Panc1 (cell line): ENCODE data around the gene AGPAT4. TPM values are rescaled to one million over a fixed set of nuclear protein-coding genes. Genes with fewer than 3 reads are reported as not detected.

Experiments
- ATAC-seq: fragments of 200-7000 bp; cut with Tn5 transposase; 2 replicates; pipeline ENCODE4 v1.9.1; 2020; ENCODE audit warnings: mild to moderate bottlenecking, moderate library complexity
- BruUV-seq: library from RNA; stranded (reverse); fragments of 400-500 nt; replicated peaks from 2 replicates; lab custom pipeline; 2021; lab: Mats Ljungman, UMichigan
- CTCF ChIA-PET: fragments of 300-600 bp; sonication (Branson Sonifier 250); formaldehyde crosslinking; loops from one replicate; lab custom pipeline; 2022; ENCODE audit warnings: antibody characterized with exemption; lab: Charles Lee
- POLR2A ChIA-PET: fragments of 300-600 bp; sonication (Branson Sonifier 250); formaldehyde crosslinking; loops from one replicate; lab custom pipeline; 2022; ENCODE audit warnings: antibody characterized with exemption; lab: Charles Lee
- DNase-seq: peaks from one replicate; pipeline ENCODE4 v3.0.0-alpha.2; 2010; ENCODE audit warnings: low read depth, low spot score
- H3K27ac ChIP-seq: 2 replicates; pipeline ENCODE4 v1.5.1; 2011; ENCODE audit warnings: mild to moderate bottlenecking, low read length, inconsistent platforms
- H3K27me3 ChIP-seq: fragments of 200-500 bp; sonication (Bioruptor generic); 2 replicates; pipeline ENCODE4 v1.6.0; 2014; ENCODE audit warnings: low read length, inconsistent platforms; ENCODE audit not compliant: control insufficient read depth, insufficient read depth
- H3K36me3 ChIP-seq: fragments of 200-500 bp; sonication (Bioruptor generic); 2 replicates; pipeline ENCODE4 v1.5.1; 2014; ENCODE audit warnings: inconsistent platforms, mild to moderate bottlenecking, low read length, moderate library complexity; ENCODE audit not compliant: control insufficient read depth, insufficient read depth
- H3K4me1 ChIP-seq: 2 replicates; pipeline ENCODE4 v1.5.1; 2011; ENCODE audit warnings: inconsistent platforms, mild to moderate bottlenecking, low read length, moderate library complexity; ENCODE audit not compliant: control insufficient read depth, insufficient read depth
- H3K4me3 ChIP-seq, 2 experiments: 2 replicates each; pipeline ENCODE4 v1.5.1; 2011 to 2012; ENCODE audit warnings: low read depth in 2 of 2, low read length in 2 of 2, mild to moderate bottlenecking in 2 of 2, inconsistent platforms in 1 of 2, moderate library complexity in 1 of 2
- H3K9me3 ChIP-seq: fragments of 200-500 bp; sonication (Bioruptor generic); 2 replicates; pipeline ENCODE4 v1.5.1; 2014; ENCODE audit warnings: low read depth, mild to moderate bottlenecking, inconsistent platforms, low read length, moderate library complexity; ENCODE audit not compliant: control insufficient read depth, insufficient read depth
- POLR2AphosphoS5 ChIP-seq: IDR thresholded peaks from 2 replicates; pipeline ENCODE4 v1.6.1; 2012; ENCODE audit warnings: mild to moderate bottlenecking, low read depth, low read length, moderate library complexity
- REST ChIP-seq, 2 experiments: IDR thresholded peaks; 2 replicates each; pipeline ENCODE4 v1.6.1; 2011 to 2012; ENCODE audit warnings: low read depth in 2 of 2, control low read depth in 1 of 2, low read length in 1 of 2, mild to moderate bottlenecking in 1 of 2, moderate library complexity in 1 of 2; ENCODE audit not compliant: insufficient read depth in 1 of 2
- SIN3A ChIP-seq: IDR thresholded peaks from 2 replicates; pipeline ENCODE4 v1.6.1; 2012; ENCODE audit warnings: low read depth, mild to moderate bottlenecking, low read length, moderate library complexity, borderline replicate concordance; ENCODE audit not compliant: insufficient read depth
- TCF7L2 ChIP-seq: IDR thresholded peaks from 2 replicates; pipeline ENCODE4 v1.6.1; 2011; ENCODE audit warnings: mild to moderate bottlenecking, low read depth, low read length, inconsistent platforms
- in situ Hi-C: cut with HindIII; loops from 2 replicates; pipeline ENCODE4 v1.10.0; 2016; ENCODE audit warnings: low sequenced_read_pairs, low pct_unique_long_range_greater_than_20kb
- intact Hi-C: fragments of 100-400 bp; cut with micrococcal nuclease; formaldehyde crosslinking; loops from one replicate; pipeline ENCODE4 v1.10.0; 2022; ENCODE audit not compliant: unreplicated experiment
- total RNA-seq: library from RNA; stranded (reverse); gene quantifications from one replicate; pipeline ENCODE4 v1.2.1, GENCODE V29; 2021; ENCODE audit not compliant: unreplicated experiment
- TF ChIP-seq, protein P1 (sequence below): fragments of 450-650 bp; IDR thresholded peaks from 2 replicates; pipeline ENCODE4 v1.5.1; 2017; ENCODE audit warnings: mild to moderate bottlenecking

The AGPAT4 gene
- total RNA-seq, 1 experiment from 2014 or later = 12.9 TPM

- TF ChIP-seq SIN3A (no peak), REST (IDR thresholded peaks at IDR 0.05; ENCODE audit: insufficient read depth in 1 of 2, low read depth in 2 of 2, low read length in 1 of 2) (no peak), POLR2AphosphoS5 (no peak), TCF7L2 (no peak)
- TF ChIP-seq, protein P1, sequence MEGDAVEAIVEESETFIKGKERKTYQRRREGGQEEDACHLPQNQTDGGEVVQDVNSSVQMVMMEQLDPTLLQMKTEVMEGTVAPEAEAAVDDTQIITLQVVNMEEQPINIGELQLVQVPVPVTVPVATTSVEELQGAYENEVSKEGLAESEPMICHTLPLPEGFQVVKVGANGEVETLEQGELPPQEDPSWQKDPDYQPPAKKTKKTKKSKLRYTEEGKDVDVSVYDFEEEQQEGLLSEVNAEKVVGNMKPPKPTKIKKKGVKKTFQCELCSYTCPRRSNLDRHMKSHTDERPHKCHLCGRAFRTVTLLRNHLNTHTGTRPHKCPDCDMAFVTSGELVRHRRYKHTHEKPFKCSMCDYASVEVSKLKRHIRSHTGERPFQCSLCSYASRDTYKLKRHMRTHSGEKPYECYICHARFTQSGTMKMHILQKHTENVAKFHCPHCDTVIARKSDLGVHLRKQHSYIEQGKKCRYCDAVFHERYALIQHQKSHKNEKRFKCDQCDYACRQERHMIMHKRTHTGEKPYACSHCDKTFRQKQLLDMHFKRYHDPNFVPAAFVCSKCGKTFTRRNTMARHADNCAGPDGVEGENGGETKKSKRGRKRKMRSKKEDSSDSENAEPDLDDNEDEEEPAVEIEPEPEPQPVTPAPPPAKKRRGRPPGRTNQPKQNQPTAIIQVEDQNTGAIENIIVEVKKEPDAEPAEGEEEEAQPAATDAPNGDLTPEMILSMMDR = no peak
- no peak overlapping the region for H3K27ac ChIP-seq
- H3K27me3 ChIP-seq = no peaks in the 10 kb centered on the region
- BruUV-seq = no TSS peak
- ATAC-seq = no peak
- peaks cover 44% of the 10 kb centered on the region for H3K36me3 ChIP-seq
- H3K4me3 ChIP-seq = no peak overlapping the region
- intact Hi-C loops = no loop called here
- in situ Hi-C loops = no loop called here
- no peaks in the 10 kb centered on the region for H3K4me1 ChIP-seq
- ChIA-PET POLR2A (no interaction called here), CTCF (no interaction called here)
- DNase-seq = no peak
- H3K9me3 ChIP-seq = no peaks in the 10 kb centered on the region
These were observed 162.6 kb downstream of the AGPAT4 start for GRCh38 chr6:161111261-161111660.

DNA sequence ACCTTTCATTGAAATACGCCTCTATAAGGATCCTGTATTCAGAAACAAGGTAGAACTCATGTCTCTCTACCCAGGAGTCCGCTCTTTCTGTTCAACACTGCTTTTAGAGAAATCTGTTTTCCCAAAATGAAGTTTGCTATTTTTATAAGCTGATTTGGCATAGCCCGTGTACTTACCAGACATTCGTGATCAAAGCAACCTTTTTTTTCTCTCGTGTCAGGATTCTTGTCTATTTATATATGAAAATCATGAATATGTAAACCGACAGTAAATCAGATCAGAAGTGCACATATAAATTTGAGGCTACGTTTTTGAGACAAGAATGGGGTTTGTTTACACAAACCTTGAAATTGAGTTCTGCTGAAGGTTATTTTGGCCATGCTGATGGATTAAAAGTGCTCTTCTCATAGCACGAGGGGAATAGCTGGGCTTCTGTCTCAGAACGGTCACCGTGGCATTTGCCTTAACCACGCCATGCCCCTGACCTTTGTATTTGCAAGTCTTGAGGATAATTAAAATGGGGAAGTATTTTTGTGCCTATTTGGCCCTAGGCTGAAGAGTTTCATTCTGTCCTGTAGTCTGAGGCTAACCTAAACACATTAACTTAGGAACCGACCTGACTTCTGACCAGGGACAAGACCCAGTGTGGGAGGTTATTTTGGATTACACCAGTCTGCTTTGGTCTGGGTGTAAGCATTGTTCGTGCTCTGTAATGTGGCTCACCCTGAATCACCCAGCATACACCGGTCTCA lies 163.7 kb downstream of the AGPAT4 start:
- Histone ChIP-seq H3K27me3 (no peaks in the 10 kb centered on the region), H3K4me1 (no peaks in the 10 kb centered on the region), H3K4me3 (no peak overlapping the region), H3K36me3 (peaks cover 44% of the 10 kb centered on the region), H3K27ac (no peak overlapping the region), H3K9me3 (no peaks in the 10 kb centered on the region)
- ATAC-seq = no peak
- BruUV-seq = no TSS peak
- in situ Hi-C loops = no loop called here
- ChIA-PET CTCF (no interaction called here), POLR2A (no interaction called here)
- DNase-seq = no peak
- intact Hi-C loops = no loop called here
- TF ChIP-seq REST (IDR thresholded peaks at IDR 0.05; ENCODE audit: insufficient read depth in 1 of 2, low read depth in 2 of 2, low read length in 1 of 2) (no peak), TCF7L2 (no peak), POLR2AphosphoS5 (no peak), SIN3A (no peak)
- TF ChIP-seq, protein P1 = no peak
